ENCODE measurements around the gene HDAC9.

GRCh38 chr7:18792871-18793595 lies 297.5 kb downstream of the HDAC9 start:
- TF ChIP-seq CTCF (IDR thresholded peaks at IDR 0.05 in 4 of 5, conservative IDR thresholded peaks at IDR 0.05 in 1 of 5) (no peak), POLR2A (IDR thresholded peaks at IDR 0.05) (no peak)
